Measurements from ENCODE around the gene ANXA10.

GRCh38 chr4:168212656-168213055 lies 120.3 kb downstream of the ANXA10 start:
- TF ChIP-seq TAF1 (IDR thresholded peaks at IDR 0.05; ENCODE audit: borderline replicate concordance, insufficient read depth, low read length): no peak
- no peak for TF ChIP-seq POLR2AphosphoS5 (IDR thresholded peaks at IDR 0.05; ENCODE audit: low read depth, low read length)
- no peak for TF ChIP-seq REST (IDR thresholded peaks at IDR 0.05; ENCODE audit: insufficient read depth in 1 of 2, low read depth in 2 of 2, low read length in 2 of 2)
- no peak for TF ChIP-seq FOXP2 (optimal IDR thresholded peaks at IDR 0.05; ENCODE audit: borderline replicate concordance, extremely low read depth, extremely low read length, insufficient read depth)

All from PFSK-1 (cell line).